ENCODE data around the gene TBX15. TPM values are rescaled to one million over a fixed set of nuclear protein-coding genes. Genes with fewer than 3 reads are reported as not detected.

Gene TBX15
- polyA plus RNA-seq, 1 donor, result 60.9 TPM

DNA sequence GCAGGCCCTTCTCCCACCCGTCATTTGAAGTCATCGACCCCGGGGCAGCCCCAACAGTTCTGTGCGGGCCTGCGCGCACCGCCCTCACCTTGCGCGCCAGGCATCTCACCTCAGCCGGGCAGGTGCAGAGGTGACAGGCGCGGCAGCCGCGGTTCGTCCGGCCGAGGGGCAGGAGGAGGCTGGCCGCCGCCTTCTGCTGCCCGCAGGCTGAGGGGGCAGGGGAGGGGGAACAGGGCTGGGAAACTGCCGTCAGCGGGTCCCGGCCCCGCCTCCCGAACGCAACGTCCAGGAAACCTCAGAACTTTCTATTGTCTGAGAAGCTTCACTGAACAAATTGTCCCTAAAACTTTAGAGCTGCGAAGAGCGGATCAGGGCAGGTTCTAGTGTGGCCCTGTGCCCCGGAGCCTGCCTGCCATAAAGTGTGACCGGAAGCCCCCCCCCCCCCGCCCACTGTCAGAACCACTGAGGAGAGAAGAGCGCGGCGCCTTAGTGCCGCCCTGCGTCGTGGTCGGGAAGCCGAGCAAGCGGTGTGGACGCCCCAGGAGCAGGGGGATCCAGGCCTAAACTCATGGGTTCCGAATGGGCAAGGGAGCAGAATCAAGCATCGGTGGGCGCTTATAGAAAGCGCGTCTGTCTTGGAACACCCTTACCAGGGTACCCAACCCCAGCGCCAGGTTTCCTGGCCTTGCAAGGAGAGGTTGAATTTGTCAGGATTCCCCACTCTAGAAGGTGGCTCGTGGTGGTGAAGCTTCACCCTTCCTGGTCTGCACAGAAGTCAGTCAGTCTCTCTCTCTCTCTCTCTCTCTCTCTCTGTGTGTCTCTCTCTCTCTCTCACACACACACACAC lies 13.3 kb upstream of the TBX15 start:
- no peak for DNase-seq (ENCODE audit: low read depth)

DNA sequence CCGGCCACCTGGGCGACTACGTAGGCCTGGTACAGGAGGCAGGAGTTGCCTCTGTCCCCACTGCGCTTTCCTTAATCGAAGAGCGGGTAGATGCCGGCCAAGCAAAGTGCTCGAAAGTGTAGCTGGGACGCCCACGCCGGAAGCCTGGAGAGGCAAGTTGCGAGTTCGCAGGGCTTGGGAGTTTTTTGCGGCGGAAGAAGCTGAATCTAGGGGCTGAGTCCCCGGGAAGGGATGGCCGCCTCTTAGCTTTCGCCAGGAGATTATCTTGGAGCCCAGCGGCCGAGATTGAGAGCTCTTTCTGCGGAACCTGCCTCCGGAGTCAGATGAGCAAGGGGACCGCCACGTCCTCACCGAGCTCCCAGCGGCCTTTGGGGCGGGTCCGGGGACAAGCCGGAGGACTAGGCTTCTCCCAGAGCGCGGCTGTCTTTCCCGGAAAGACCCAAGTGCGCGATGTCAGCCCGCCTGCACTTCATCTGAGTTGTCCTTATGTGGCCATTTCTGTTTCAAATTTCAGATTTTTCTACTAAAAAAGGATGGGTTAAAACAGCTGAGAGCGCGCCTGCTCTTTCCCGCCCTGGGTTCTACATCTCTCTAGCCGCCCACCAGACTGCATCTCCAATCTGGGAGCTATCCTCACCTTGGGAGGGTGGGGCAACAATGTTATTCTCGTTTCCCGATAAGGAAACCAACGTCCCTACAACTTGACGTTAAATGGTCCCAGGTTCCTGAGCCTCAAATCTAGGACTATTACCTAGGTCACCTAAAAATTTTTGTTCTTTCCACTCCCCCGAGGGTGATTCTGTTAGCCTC lies 12.4 kb upstream of the TBX15 start:
- no peak for DNase-seq (ENCODE audit: low read depth)

DNA sequence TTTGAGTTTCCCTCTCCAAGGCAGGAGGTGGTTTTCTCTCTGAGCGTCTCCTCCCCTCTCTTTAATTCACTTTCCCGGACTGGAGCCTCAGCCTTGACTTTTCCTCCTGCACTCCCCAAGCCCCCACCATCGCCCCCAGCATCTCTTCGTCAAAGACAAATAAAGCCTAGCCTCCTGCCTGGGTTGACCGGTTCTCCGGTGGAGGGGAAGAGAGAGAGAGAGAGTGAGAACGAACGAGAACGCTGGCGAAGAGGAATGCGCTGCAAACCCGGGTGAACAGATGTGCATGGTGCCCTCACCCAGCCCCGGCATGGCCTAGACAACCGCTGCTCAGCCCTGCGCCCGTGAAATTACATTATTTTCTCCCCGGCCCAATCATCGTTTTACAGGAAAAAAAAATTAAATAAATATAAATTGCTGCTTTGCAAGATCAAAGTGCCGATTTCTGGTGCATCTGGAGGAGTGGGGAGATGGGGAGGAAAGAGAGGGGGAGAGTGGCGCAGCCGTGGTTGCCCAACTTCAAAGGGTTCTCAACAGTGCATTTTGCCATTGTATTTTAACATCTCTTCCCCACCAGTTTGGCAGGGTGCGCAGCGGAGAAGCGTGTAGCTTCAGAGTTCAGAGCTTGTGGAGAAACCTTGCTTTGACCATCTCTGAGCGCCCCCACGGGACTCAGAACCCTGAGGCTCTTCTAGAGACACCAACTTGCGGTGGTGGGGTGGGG lies 11.4 kb upstream of the TBX15 start:
- no peak for DNase-seq (ENCODE audit: low read depth)

DNA sequence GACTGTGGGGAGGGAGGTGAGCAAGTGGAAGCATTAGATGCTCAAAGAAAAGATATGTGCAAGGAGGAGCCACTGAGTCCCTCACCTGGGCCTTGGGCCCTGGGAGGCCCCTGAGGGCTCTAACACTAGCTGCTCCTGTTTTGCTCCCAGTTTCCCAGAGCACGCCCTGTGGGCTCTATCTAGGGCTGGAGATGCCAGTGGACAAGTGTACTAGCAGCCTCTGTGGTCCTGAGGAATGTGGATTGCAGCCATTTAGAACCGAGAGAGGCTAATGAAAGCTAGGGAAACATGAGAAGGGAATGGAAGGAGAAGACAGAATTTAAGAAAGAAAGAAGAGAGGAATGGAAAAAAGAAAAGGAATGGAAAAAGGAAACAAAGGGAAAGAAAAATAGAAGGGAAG lies 10.0 kb upstream of the TBX15 start:
- DNase-seq (ENCODE audit: low read depth), result no peak

DNA sequence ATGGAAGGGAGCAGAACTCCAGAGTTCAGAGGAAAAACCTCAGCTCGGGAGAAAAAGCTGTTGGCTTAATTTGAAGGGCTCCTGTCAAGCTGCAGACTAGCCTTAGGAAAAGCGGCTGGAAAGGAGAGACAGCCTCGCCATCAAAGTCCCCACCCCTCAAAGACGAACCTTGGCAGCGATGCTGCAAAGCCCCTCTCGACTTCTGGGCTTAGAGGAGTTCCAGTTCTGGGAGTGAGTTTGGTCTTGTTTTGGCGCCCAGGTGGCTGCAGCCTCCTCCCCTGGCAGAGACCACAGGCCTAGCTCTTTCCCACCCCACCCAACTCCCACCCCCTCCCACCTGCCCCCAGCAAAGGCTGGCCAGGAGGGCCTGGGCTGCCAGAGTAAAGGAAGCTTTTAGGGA lies 9.1 kb upstream of the TBX15 start:
- no peak for DNase-seq (ENCODE audit: low read depth)

DNA sequence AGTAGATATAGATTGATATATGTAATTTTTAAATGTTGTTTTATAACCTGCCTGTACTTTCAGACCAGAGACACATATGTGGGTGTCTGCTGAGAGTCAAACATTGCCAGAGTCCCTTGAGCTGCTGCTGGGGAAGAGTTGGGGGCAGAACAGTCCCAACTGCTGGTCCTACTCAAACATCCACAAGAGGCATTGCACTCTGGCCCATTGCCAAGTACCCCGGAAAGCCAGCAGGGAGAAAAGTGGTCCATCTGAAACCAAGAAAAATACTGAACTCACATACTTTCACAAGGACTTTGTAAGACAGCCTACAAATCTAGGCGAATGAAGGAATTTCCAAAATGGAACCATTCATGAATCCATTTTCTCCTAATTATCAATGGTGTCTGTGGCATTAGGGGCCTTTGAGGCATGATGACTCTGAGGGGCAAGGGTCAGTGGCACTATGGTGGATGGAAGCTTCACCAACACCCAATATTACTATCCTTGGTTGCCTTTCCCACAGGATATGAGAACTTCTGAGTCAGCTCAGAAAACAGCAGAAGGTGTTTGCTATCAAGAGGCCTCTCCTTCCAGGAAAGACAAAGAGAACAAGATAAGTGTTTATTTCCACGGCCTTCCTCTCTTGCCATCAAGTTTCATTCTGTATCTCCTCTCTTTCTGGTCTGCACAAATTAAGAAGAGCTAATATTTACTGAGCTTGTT lies 7.3 kb upstream of the TBX15 start:
- no peak for DNase-seq (ENCODE audit: low read depth)

DNA sequence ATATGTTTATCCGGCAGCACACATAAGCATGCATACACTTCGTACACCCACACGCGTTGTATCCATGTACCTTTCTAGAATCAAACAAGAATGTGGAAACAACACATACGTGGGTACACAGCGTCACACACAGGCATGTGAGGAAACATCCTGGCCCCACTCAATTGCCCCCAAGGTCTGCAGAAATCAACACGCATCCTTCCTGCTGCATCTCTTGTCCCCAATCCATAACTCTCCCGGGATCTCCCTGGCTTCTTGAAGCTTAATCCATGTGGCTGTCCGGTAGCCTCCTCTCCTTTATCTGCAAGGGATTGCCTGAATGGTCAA lies 5.5 kb upstream of the TBX15 start:
- DNase-seq (ENCODE audit: low read depth), result no peak

DNA sequence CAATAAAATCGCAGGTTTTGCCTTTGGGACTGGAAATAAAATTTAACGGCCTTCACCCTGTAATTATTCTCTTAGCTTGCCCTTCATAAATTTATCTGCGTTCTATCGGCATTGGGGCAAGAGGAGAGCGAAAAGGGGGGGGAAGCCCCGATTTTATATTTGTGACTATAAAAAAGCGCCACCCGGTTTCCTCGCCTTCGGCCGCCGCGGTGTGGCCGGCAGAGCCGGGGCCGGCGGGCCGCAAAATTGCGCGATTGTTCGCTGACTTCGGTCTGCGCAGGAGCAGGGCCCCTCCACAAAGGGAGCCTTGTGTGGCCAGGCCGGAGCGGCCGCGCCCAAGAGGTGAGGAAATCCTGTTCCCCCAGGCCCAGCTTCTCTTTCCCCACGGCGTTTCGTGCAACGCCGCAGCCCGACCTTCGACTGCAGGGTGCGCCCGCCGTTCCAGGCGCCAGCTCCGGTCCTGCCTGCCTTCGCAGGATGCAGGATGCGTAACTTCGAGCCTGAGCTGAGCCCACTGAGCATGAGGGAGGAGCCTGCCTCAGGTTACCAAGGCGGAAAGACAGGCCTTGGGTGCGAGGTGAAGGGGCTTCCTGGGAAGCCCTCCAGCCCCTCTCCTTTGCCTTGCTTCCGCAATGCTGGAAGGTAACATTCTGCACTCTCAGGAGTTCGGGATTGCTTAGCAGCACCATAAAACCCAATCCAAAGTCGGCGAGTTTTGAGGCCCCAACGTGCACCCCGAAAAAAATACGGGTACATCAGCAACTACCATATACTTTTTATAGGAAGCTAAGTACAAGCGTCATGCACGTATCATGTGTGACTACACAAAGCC lies 4.9 kb upstream of the TBX15 start:
- DNase-seq (ENCODE audit: low read depth), result no peak

DNA sequence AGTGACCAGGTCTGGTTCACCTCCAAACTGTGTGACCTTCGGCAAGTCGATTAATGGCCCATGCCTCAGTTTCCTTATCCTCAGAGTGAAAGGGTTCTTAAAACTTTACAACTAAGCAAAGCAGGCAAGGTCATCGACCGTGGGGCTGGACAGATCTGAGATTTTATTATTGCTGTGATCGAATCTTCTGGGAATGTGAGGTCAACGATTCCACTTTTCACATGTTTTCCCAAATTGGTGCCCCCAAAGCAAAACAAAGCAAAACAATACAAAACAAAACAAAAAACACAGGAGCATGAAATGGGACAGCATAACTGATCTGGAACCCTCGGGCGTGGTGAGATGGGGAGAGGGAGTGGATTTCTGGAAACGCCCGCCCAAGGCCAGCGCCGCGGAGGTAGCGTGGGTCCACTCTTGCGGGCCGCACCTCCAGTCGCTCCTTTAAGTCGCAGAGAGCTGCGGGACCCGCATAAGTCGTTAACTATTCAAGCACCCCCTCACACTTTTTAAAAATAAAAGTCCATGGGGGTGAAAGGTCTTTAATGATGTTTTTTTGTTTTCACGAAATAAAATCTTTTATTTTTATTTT lies 4.2 kb upstream of the TBX15 start:
- DNase-seq (ENCODE audit: low read depth), result no peak

DNA sequence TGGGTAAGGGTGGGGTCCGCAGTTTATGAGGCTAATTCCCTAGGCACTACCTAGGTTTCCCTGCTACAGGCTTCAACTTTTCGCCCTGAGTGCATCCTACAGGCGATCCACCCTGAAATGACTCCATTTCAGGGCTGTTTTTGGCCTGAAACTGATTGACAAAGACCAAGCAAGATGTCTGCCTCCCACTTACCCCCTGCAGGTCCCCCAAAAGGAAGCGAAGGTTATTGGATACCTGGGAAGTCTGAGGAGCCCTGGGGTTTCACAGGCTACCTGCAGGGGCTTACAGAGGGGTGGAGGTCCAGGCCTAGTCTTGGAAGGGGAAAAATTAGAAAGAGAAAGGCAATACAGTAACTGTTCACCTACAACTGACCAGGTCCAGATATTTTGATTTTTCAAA lies 3.3 kb upstream of the TBX15 start:
- DNase-seq (ENCODE audit: low read depth), result no peak

DNA sequence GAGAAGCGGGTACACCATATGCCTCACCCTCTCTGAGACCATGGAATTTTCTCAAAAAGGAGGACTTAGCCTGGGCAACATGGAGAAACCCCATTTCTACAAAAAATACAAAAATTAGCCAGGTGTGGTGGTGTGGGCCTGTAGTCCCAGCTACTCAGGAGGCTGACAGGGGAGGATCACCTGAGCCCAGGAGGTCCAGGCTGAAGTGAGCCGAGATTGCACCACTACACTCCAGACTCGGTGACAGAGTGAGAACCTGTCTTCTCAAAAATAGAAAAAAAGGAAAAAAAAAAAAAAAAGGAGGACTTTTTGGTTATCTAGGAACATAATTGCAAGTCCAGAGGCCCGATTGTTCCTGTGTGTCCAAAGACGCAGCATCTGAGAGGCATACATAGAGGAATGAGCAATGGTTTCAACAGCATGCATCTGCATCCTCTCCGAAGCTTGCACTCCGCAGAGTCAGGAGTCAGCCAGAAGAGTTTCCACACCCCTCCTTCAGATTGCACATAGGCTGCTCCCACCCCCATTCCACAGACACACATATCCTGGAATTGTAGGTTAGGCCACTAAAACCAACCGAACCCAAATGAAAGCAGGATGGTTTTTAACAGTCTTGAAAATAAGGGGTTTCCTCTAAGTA lies 2.5 kb upstream of the TBX15 start:
- DNase-seq (ENCODE audit: low read depth), result no peak

DNA sequence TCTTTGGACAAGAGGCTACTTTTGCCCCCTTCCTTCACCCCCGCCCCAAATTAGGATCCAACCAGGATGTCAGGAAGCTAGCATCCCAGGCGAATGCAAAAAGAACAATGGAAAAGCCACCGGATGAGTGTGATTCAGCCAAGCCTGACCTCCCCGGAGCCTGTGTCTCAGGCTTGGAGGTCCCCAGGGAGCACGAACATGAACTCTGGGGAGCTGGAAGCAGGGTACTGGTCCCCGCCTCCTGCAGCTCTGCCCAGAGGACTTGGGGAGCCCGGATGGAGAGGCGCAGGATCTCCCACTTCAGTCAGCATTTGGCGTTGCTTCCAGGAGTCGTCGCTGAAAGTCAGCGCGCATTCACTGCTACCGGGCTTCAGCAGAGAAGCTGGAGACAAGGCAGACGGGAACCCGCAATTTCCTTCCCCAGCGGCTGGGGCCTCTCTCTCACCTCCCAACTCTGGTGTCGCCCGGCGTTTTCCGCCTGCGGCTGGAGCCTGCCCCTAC lies 1.8 kb upstream of the TBX15 start:
- no peak for DNase-seq (ENCODE audit: low read depth)

DNA sequence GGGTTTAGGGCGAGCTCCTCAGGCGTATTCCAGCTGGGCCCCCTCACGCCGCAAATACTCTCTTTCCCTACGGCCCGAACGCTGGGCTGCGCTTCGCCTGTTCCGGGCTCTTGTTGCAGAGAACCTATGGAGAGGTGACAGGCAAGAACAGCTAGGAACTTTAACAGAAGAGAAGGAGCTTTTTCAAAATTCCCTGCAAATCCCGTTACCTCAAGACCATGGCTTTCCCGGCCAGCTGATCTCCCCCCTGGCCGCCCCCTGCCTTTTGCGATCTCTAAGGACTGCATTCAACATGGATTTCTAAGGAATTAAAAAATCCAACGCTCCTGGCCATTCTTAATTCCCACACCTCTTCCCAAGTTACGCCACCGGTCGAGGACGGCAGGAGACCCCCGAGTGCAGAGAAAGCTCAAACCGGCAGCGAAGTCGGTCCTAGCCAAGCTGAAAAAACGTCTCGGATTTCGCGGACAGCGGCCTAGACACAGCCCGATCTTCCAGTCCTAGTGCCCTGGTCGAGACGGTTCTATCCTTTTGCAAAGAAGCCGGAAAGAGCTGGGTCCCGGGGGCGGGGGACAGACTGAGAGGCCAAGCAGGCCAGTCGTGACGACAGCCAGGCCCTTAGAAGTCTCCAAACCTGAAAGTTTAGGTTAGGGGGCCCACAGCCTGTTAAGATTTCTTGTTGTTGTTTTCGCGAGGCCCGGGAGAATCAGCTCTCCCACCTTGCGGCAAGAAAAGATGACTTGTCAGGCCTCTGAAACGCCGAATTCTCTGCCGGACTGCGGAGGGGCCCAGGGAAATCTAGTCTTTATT lies 1.1 kb upstream of the TBX15 start:
- DNase-seq (ENCODE audit: low read depth), result no peak

DNA sequence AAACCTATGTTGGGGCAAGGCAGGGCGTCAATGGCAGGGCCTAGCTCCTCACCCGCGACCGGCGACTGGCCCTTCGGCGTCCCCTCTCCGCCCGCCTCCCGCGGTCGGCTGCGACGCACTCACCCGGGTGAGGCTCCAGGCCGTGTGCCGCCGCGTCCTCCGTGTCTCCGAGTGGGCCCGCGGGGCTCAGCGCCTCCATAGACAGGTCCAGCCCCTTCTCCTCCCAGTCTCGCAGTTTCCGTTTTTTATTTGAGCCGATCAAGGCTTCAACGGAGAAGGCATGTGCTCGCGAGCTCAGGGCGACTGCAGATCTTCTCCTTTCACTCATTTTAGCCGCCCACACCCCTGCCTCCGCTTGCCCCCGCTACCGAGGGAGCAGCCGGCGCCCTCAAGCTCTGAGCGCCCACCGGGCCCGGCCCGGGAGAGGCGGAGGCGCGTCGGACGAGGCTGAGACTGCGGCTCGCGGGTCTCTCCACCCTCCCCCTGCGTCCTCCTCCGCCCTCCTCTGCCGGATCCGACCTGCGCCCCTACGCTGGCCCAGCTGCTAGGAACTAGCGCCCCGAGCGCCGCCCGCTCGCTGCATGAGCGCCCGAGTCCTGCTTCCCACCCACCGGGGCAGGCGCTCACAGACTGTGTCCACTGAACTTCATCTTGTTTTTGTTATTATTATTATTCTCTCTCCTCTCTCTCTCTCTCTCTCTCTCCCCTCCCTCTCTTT lies 516 bp downstream of the TBX15 start:
- no peak for DNase-seq (ENCODE audit: low read depth)

DNA sequence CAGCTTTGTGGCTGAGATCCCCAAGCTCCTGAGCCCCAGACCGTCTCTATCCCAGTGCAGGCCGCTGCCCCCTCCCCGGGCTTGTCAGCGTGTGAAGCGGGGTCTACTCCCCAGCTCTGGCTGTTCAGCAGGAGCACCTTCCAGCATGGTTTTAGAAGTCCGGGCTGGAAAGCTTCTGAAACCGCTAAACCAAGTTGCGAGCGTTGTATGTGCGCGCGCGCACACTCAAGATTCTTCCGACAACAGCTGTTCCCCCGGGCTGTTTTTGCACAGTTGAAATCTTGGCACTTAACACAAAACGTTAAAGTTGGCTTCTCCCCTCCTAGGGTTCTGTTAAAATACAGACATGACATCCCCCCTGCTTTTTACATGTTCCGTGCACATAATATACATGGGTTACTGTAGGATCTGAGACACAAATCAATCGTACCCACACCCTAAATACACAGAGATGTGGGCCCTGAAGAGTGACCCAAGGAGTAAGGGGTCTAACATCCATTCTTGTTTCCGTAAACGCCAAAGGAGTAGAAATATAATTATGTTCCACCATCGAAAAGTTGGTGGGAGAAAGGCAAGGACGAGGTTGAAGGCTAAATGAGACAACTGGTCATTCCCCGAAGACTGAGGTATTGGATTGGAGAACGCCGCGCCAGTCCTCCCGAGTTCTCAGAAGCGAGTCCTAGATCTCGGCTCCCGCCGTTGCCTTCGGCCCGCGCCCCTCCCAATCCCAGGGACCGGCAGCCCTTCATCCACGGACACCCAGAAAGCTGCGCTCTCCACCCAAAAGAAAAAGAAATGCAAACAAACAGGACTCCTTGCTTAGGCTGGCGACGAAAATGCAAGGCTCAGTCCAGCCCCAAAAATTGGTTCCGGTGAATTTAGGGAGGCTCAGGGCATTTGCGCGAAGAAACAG lies 1.3 kb downstream of the TBX15 start:
- DNase-seq (ENCODE audit: low read depth), result no peak

DNA sequence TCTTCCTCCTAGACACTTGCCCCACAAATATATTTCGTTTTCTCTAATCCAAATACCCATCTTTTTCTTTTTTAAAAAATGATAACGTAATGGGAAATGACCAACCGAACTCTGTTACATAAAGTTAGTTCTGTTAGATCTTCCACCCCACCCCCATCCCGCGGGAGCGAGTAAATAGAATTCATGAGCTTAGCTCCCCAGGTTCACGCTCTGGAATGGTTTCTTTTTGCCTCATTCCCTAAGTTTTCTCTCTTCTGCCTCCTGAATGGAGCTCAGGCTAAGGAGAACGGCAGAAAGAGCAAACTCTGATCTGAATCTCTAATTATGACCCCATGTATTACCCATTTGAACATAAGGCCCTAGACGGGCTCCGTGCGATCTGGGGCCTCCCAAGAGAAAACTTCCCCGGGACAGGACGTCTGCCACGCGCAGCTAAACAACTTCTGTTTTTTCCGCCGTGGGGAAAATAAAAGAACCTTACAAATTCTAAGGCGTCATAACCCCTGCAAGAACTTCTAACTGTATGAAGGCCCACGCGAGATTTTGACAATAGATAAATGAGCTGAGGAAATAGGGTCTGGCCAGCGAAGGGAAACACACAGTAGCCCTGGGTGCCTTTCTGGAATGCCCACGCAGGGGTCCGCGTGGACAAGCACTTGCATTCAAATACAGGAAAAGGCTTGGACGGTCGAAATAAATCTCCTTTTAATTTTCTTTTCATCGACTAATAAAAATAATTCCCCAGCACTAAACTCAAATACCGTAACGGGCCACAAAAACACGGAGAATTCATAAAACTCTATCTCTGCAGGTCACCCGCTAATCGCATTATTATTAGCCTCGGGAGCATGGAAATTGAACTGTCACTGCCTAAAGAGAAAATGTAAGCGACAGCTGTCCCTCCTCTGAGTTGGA lies 2.2 kb downstream of the TBX15 start:
- no peak for DNase-seq (ENCODE audit: low read depth)
